ENCODE measurements around the gene ASCL1.

ASCL1 gene

GRCh38 chr12:102964872-102965271 is 7.4 kb downstream of the ASCL1 start:
- no peak overlapping the region for H3K27ac ChIP-seq
- no peaks in the 10 kb centered on the region for H3K36me3 ChIP-seq
- H3K4me2 ChIP-seq: no peak overlapping the region
- peaks cover 40 to 66% (median 62%) of the 10 kb centered on the region in 11 experiments for H3K27me3 ChIP-seq
- H3K4me3 ChIP-seq: no peak overlapping the region
- no peaks in the 10 kb centered on the region for H4K20me1 ChIP-seq
- no peak for TF ChIP-seq Cebpa-rat (IDR thresholded peaks at IDR 0.05)
- H3K9ac ChIP-seq: no peak overlapping the region
- no peaks in the 10 kb centered on the region for H3K4me1 ChIP-seq
- H3K9me3 ChIP-seq (replicated peaks in 1 of 11): peaks cover 18 to 33% (median 27%) of the 10 kb centered on the region in 11 experiments; a peak in 21 of 22 replicates

- no peaks in the 10 kb centered on the region for H3K36me3 ChIP-seq
- no peak for TF ChIP-seq Cebpa-rat (IDR thresholded peaks at IDR 0.05)
- H3K4me2 ChIP-seq: no peak overlapping the region
- H3K4me3 ChIP-seq: no peak overlapping the region
- no peaks in the 10 kb centered on the region for H3K4me1 ChIP-seq
- H3K27me3 ChIP-seq: peaks cover 33 to 59% (median 55%) of the 10 kb centered on the region in 11 experiments
- H3K27ac ChIP-seq: no peak overlapping the region
- no peak overlapping the region for H3K9ac ChIP-seq
- peaks cover 18 to 33% (median 27%) of the 10 kb centered on the region in 11 experiments; a peak in 21 of 22 replicates for H3K9me3 ChIP-seq (replicated peaks in 1 of 11)
- no peaks in the 10 kb centered on the region for H4K20me1 ChIP-seq
Observed at GRCh38 chr12:102965281-102966155, 8.0 kb downstream of the ASCL1 start.

GRCh38 chr12:102966200-102966863 is 8.9 kb downstream of the ASCL1 start:
- Histone ChIP-seq H3K9ac (no peak overlapping the region), H3K27me3 (peaks cover 25 to 51% (median 47%) of the 10 kb centered on the region in 11 experiments), H3K36me3 (no peaks in the 10 kb centered on the region), H3K4me3 (no peak overlapping the region), H3K4me1 (no peaks in the 10 kb centered on the region), H3K4me2 (no peak overlapping the region), H3K27ac (no peak overlapping the region), H4K20me1 (no peaks in the 10 kb centered on the region), H3K9me3 (replicated peaks in 1 of 11) (peaks cover 18 to 33% (median 27%) of the 10 kb centered on the region in 11 experiments; a peak in 21 of 22 replicates)
- TF ChIP-seq Cebpa-rat (IDR thresholded peaks at IDR 0.05): no peak

DNA sequence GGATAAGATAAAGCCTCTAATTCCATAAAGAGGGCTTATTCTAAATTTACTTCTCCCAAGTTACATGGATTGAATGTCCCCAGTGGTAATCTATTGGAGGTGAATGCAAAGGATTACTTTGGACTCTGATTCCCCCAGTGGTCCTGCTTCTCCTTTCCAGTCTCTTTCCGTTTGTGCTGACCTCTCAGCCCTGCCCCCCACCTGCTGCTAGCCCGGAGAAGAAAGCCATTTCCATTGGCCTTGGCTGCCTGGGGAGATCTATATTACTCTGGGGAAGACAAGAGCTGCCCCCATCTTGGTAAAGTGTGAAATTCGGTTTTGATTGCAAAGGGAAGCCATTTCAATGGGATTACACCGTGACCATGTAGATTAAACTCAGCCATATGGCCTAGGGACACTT is 13.3 kb downstream of the ASCL1 start:
- H3K36me3 ChIP-seq: no peaks in the 10 kb centered on the region
- no peak overlapping the region for H3K9ac ChIP-seq
- no peak overlapping the region for H3K27ac ChIP-seq
- no peak overlapping the region for H3K4me2 ChIP-seq
- H3K4me1 ChIP-seq: no peaks in the 10 kb centered on the region
- H3K9me3 ChIP-seq (replicated peaks in 1 of 11): peaks cover 0 to 3% (median 0%) of the 10 kb centered on the region in 11 experiments; a peak in 6 of 22 replicates
- H3K27me3 ChIP-seq: peaks cover 0 to 10% (median 5%) of the 10 kb centered on the region in 11 experiments; a peak in 7 of 22 replicates
- H3K4me3 ChIP-seq: no peak overlapping the region
- TF ChIP-seq Cebpa-rat (IDR thresholded peaks at IDR 0.05): no peak
- no peaks in the 10 kb centered on the region for H4K20me1 ChIP-seq

DNA sequence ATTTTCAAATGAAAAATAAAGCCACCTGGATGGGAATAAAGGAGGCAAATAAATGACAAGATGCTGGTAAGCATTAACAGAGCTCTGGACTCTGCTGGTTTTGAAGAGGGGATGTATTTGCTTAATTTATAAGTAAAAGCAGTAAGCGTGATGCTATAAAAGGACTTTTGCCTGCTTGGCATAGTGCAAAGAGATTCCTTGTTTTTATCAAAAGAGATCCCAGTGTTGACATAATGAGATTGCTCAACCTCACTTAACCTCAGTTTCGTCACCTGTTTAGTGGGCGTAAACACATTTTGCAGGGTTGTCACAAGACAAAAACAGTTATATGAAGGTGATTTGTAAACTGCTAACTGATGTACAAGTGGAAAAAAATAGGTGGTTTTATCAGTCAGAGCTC is 13.8 kb downstream of the ASCL1 start:
- no peaks in the 10 kb centered on the region; a peak in 1 of 22 replicates for H3K9me3 ChIP-seq (replicated peaks in 1 of 11)
- H3K4me2 ChIP-seq: no peak overlapping the region
- H3K27me3 ChIP-seq: peaks cover 0 to 5% (median under 1%) of the 10 kb centered on the region in 11 experiments; a peak in 4 of 22 replicates
- no peaks in the 10 kb centered on the region for H3K4me1 ChIP-seq
- no peak overlapping the region for H3K9ac ChIP-seq
- no peak for TF ChIP-seq Cebpa-rat (IDR thresholded peaks at IDR 0.05)
- H3K27ac ChIP-seq: no peak overlapping the region
- H3K4me3 ChIP-seq: no peak overlapping the region
- no peaks in the 10 kb centered on the region for H3K36me3 ChIP-seq
- H4K20me1 ChIP-seq: no peaks in the 10 kb centered on the region

GRCh38 chr12:102973583-102973982 is 16.1 kb downstream of the ASCL1 start:
- no peaks in the 10 kb centered on the region for H3K4me1 ChIP-seq
- H3K36me3 ChIP-seq: no peaks in the 10 kb centered on the region
- no peaks in the 10 kb centered on the region for H3K27me3 ChIP-seq
- no peak overlapping the region for H3K27ac ChIP-seq
- H3K9ac ChIP-seq: no peak overlapping the region
- H3K9me3 ChIP-seq (replicated peaks in 1 of 11): no peaks in the 10 kb centered on the region
- no peaks in the 10 kb centered on the region for H4K20me1 ChIP-seq
- no peak overlapping the region for H3K4me3 ChIP-seq
- H3K4me2 ChIP-seq: no peak overlapping the region
- TF ChIP-seq Cebpa-rat (IDR thresholded peaks at IDR 0.05): no peak

DNA sequence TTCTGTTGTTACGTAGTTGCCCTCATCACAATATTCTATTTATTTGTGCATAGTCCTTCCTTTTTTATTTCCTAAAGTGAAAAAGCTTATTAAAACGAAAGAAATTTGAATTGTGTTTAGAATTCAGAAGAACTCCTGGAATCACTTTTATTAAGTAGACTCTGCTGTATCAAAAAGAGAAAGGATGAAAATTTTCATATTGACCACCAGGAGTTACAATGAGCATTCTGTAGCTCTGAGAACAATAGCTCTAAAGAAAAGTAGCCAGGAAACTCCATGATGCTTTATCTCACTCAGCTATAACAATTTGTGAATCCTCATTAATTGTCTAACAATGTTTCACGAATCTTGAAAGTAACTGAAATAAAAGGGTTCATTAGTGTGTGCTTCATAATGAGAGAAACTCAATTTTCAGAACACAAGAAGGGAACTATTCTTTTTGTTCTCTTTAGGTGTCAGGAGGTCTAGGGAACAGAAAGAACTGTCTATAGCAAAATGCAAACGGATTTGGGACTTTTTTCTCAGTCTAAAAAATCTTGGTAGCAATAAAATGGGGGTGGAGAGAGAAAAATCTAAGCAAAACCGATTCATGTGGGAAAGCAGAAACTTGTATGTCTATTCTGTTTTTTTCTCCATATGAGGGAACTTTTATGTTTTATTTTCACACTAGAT is 19.3 kb downstream of the ASCL1 start:
- H3K27me3 ChIP-seq: no peaks in the 10 kb centered on the region
- no peak overlapping the region for H3K4me3 ChIP-seq
- H3K4me1 ChIP-seq: no peaks in the 10 kb centered on the region
- H3K4me2 ChIP-seq: no peak overlapping the region
- H3K36me3 ChIP-seq: no peaks in the 10 kb centered on the region
- no peak for TF ChIP-seq Cebpa-rat (IDR thresholded peaks at IDR 0.05)
- no peaks in the 10 kb centered on the region for H3K9me3 ChIP-seq (replicated peaks in 1 of 11)
- no peaks in the 10 kb centered on the region for H4K20me1 ChIP-seq
- no peak overlapping the region for H3K9ac ChIP-seq
- H3K27ac ChIP-seq: no peak overlapping the region

DNA sequence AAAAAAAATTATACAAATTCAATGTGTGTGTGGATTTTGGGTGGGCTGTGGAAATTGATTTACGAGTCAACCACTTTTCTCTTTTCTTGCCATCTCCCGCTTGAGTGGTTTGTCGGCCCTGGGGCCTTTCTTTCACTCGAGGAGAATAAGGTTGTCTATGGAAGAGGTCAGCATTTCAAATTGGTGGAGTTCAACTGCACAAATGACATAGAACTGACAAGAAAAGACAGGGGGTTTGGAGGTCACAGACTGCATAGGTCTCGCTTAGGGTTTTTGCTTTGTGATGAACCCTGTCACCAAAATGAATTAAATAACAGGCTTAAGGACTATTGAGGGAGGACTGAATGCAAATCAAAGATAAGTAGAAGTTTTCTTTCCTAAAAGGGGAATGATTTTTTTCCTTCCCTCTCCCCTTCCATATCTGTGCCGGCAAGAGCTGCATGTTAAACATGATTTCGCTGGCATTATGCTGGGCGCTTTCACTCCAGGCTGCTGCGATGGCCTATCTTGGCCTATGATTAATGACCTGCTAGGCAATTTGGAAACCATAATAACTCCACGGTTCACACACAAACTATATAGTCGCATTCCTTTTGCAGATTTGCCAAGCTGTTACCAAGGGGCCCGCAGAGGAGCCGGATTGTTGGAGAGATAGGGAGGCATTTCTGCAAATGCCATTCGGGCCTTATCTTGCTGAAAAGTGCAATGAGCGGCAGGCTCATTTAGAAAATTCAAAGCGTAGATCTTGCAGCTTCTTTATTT is 20.7 kb downstream of the ASCL1 start:
- H3K27ac ChIP-seq: no peak overlapping the region
- no peak for TF ChIP-seq Cebpa-rat (IDR thresholded peaks at IDR 0.05)
- no peak overlapping the region for H3K4me2 ChIP-seq
- H3K9ac ChIP-seq: no peak overlapping the region
- no peaks in the 10 kb centered on the region for H4K20me1 ChIP-seq
- no peaks in the 10 kb centered on the region for H3K4me1 ChIP-seq
- no peaks in the 10 kb centered on the region for H3K27me3 ChIP-seq
- H3K36me3 ChIP-seq: no peaks in the 10 kb centered on the region
- H3K4me3 ChIP-seq: no peak overlapping the region
- H3K9me3 ChIP-seq (replicated peaks in 1 of 11): no peaks in the 10 kb centered on the region

- H3K27me3 ChIP-seq: no peaks in the 10 kb centered on the region
- H3K9me3 ChIP-seq (replicated peaks in 1 of 11): no peaks in the 10 kb centered on the region
- H3K4me1 ChIP-seq: no peaks in the 10 kb centered on the region
- no peak overlapping the region for H3K4me2 ChIP-seq
- no peak overlapping the region for H3K27ac ChIP-seq
- no peaks in the 10 kb centered on the region for H4K20me1 ChIP-seq
- TF ChIP-seq Cebpa-rat (IDR thresholded peaks at IDR 0.05): peak in 2 of 11 experiments; percentile 19 to 60; a peak in 3 of 22 replicates
- H3K4me3 ChIP-seq: no peak overlapping the region
- no peaks in the 10 kb centered on the region for H3K36me3 ChIP-seq
- H3K9ac ChIP-seq: no peak overlapping the region
Observed at GRCh38 chr12:102980350-102980749, 22.9 kb downstream of the ASCL1 start.

All from BLaER1 treated with 17β-estradiol and CSF1 and Interleukin-3, amounts not matched to agents 10 nM and 100 nM (cell line).